Stimulated activated CD8-positive, alpha-beta memory T cell treated with anti-CD3 and anti-CD28 coated beads, Interleukin-15, amount 100 ng/mL, for 1 hour (primary cell): ENCODE data around the gene CDKL2.
"Not testable (repeated sequence)": the region's sequence is repeated elsewhere in the genome, so short reads cannot be mapped to it uniquely, and the experiment has no call there.

ENCODE experiments used
- DNase-seq: peaks from one replicate; pipeline ENCODE4 v3.0.0-alpha.2; 2020; ENCODE audit warnings: low read depth

Gene CDKL2

GRCh38 chr4:75552452-75552851, 77.9 kb downstream of the CDKL2 start:
- no peak for DNase-seq

- no peak for DNase-seq
Measured at GRCh38 chr4:75549019-75549418, 81.3 kb downstream of the CDKL2 start.

- DNase-seq, result no peak
Measured at GRCh38 chr4:75547647-75548387, 82.5 kb downstream of the CDKL2 start.

GRCh38 chr4:75545526-75545925, 84.8 kb downstream of the CDKL2 start:
- DNase-seq, result no peak

GRCh38 chr4:75544870-75545269, 85.5 kb downstream of the CDKL2 start:
- no peak for DNase-seq

GRCh38 chr4:75544220-75544619, 86.1 kb downstream of the CDKL2 start:
- DNase-seq, result not testable (repeated sequence)

- DNase-seq, result no peak
Measured at GRCh38 chr4:75542824-75543223, 87.5 kb downstream of the CDKL2 start.

GRCh38 chr4:75537308-75537707, 93.0 kb downstream of the CDKL2 start:
- DNase-seq, result not testable (repeated sequence)

GRCh38 chr4:75533926-75534325, 96.4 kb downstream of the CDKL2 start:
- DNase-seq, result not testable (repeated sequence)

GRCh38 chr4:75533339-75533887, 96.9 kb downstream of the CDKL2 start:
- not testable (repeated sequence) for DNase-seq

GRCh38 chr4:75531536-75532143, 98.7 kb downstream of the CDKL2 start:
- not testable (repeated sequence) for DNase-seq

GRCh38 chr4:75530556-75531322, 99.6 kb downstream of the CDKL2 start:
- no peak for DNase-seq
